HG02840 (cell line): ENCODE results near the gene SORCS2.

ENCODE experiments used
- ATAC-seq: cut with Tn5 transposase; IDR thresholded peaks from one replicate; pipeline ENCODE4 v1.9.1; 2021; ENCODE audit warnings: mild to moderate bottlenecking, moderate library complexity, moderate number of reproducible peaks; ENCODE audit not compliant: unreplicated experiment, low FRiP score

SORCS2 gene

GRCh38 chr4:7313347-7313811 lies 121.0 kb downstream of the SORCS2 start:
- no peak for ATAC-seq

- no peak for ATAC-seq
Measured at GRCh38 chr4:7313991-7314390, 121.7 kb downstream of the SORCS2 start.

GRCh38 chr4:7315286-7315685 lies 122.9 kb downstream of the SORCS2 start:
- ATAC-seq = no peak

DNA sequence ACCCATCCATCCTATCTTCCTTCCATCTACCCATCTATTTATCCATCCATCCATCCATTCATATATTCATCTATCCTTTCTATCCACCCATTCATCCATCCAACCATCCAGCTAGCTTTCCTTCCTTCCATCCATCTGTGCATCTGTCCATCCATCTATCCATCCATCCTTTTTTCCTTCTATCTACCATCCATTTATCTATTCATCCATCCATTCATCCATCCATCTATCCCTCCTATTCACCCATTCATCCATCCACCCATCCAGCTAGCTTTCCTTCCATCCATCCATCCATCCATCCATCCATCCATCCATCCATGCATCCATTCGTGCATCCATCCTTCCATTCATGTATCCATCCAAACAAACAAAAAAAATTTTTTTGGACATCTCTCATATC lies 123.6 kb downstream of the SORCS2 start:
- ATAC-seq = no peak

GRCh38 chr4:7319024-7319423 lies 126.7 kb downstream of the SORCS2 start:
- ATAC-seq = no peak

DNA sequence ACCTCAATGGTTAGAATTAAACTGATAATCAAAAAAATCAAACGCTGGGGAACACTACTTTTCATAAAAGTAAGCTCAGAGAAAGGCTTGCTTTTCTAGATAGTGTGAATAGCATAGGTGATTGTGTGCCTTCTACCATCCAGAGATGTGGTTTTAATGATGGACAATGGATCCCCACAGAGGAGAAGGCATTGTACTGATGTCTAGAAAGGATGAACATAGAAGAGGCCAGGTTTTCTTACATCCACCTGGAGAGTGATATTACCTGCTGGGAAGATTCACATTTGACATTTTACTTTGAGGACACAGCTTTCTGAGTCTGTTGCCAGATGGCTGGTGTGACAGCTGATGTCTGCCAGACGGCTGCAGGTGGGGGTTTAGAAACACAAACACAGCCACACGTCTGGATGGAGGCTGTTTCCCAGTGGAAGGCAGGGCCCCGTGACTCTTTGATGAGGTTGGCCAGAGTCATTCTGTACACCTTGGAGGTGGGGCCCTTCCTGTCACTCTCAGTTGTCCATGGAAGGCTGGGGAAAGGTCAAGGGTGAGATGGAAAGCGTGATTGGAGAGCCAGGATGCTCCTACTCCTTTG lies 128.0 kb downstream of the SORCS2 start:
- no peak for ATAC-seq

- no peak for ATAC-seq
Measured at GRCh38 chr4:7322166-7322991, 130.0 kb downstream of the SORCS2 start.

DNA sequence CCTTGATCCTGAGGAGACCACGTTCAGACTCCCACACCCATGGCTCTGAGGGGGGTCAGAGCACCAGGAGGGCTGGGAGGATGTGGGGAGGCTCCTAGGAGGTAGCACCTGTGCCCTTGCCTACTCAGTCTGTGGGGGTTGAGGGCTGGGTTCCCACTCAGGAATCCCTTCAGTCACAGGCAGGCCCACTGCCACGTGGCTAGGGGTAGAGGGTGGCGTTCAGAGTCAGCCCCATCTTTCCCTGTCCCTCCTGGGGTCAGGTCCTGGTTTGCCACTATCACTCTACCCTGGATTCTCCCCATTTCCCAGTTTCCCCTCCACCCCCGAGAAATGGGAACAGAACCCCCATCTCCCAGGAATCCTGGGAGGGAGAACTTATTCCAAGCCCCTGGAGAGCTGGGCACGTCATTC lies 131.1 kb downstream of the SORCS2 start:
- no peak for ATAC-seq

GRCh38 chr4:7323872-7324650 lies 131.7 kb downstream of the SORCS2 start:
- ATAC-seq = no peak

DNA sequence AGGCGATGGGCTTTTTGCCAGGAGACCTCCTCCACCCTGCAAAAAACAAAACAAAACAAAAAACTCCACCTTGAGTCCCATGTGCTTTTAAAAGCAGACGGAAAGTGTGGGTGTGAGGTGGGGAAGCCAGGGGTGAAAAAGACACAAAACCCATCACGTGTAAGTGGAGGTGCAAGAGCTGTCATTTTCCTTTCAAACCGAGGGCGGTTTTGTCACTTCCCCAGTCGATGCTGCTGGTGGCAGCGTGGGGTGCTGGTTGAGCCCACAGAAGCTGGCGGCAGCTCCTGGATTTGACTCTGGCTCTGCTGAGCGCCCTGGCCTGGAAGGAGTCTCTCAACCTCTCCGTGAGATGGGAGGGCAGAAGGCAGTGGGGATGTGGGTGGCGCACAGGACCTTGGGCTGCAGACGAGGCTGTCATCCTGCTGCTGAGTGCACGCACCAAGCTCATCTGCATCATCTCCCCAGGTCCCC lies 132.3 kb downstream of the SORCS2 start:
- no peak for ATAC-seq

GRCh38 chr4:7325541-7325940 lies 133.2 kb downstream of the SORCS2 start:
- ATAC-seq = no peak

DNA sequence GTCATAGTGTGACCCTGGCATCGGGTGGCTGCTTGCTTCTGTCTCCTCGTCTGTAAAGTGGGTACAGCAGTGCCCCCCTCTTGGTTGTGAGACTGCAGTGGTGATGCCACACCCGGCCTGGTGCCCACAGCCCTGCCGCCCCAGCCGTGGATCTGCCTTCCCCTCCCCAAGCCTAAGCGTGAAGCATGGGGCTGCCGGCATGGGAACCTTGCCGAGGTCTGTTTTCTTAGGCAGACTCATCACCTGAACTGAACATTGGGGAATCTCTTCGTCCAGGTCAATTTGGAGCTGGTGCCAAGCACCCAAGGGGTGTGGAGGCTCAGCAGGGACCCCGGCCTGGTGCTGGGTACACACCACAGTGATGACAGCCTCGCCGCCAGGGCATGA lies 134.0 kb downstream of the SORCS2 start:
- no peak for ATAC-seq

DNA sequence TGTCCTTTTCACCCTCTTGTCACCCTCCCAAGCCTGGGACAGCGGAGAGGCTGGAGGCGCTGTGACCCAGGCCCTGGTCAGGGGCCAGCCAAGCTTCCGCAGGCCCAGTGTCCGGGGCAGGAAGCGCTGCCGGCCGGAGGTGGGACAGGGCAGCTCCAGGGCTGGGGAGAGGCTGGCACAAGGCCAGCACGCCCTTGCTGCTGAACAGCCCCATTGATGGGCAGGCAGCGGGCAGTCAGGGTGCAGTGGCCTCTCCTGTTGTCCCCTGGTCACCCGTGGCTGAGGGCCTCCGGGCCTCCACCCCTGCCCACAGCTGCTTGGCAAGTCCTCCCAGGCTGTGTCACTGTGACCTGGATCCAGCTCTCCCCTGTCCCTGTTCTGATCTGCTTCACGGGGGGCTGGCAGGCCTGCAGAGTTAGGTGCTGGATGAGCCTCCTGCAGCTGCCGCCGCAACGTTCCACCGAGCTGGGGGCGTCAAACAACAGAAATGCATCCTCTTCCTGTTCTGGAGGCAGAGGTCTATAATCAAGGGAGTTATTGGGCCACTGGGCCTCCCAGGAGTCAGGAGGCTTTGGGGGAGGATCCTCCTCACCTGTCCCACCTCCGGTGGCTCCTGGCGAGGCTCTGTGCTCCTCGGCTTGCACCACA lies 134.5 kb downstream of the SORCS2 start:
- no peak for ATAC-seq

- ATAC-seq = no peak
Measured at GRCh38 chr4:7327341-7327885, 135.1 kb downstream of the SORCS2 start.

- ATAC-seq = no peak
Measured at GRCh38 chr4:7328162-7328912, 136.0 kb downstream of the SORCS2 start.

DNA sequence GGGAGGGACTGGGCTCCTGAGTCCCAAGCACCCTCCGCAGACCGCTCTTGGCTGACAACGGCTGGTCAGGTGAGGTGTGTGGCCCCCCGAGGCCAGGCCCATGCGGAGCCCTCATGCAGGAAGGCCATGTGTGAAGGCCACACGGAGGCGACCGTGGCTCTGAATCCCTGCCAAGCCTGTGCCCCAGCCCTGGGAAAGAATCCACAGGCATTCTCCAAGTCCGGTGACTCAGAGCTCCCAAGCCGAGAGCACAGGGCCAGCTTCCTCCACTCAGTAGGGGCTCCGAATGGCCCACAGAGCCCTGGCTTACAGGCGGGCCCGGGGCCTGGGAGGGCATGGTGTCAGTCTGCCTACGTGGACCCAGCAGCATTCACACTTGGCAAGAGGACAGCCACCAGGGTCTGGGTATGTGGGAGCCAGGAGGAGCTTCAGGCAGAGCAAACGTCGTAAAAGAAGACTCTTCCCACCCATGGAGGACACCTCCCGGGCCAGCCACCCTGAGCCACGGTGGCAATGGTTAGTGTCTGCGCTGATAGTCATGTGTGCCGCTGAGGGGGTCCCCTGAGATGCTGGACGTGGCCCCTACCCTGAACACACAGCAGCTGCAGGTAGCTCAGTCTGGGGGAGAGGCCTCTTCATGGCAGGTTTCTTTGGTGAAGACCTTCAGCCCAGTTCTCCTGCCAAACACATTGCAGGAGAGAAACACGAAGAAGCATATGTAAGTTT lies 136.7 kb downstream of the SORCS2 start:
- ATAC-seq = no peak

GRCh38 chr4:7330031-7330596 lies 137.8 kb downstream of the SORCS2 start:
- ATAC-seq = no peak

DNA sequence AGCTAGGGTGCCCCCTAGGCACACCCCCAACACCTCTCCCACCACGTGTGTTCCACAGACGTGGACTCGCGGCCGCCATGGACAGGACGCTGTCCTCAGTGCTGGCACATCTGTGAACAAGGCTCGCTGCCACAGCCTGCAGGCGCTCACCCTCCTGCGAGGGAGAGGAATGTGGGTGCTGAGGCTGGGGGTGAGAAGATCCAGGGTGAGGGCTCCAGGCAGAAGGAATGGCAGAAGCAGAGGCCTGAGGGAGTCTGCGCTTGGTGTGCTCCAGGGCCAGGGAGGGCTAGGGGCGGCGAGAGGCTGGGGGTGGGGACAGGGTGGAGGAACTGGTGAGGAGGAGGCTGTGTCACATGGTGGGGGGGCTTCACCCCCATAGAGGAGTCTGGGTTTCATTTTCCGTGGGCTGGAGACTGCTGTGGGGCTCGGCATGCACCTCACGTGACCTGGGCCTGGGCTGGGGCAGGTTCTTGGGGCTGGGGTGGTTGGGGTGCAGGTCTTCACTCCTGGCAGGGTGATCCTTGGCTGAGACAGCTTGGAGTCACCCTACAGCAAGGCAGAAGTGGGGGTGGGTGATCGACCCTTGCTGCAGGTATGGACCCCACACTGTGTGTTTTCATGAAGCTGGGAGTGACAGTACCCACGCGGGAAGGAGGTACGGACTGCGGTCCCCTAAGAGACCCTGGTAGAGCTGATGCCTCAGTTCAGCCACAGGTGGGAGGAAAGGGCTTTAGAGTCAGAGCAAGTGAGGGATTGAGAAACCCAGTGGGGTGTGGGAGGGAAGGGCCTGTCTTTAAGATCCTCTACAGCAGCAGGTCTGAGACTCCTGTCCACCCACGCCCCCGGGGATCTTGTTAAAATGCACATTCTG lies 138.7 kb downstream of the SORCS2 start:
- no peak for ATAC-seq
